Measurements from ENCODE around the gene M1AP. TPM values are rescaled to one million over a fixed set of nuclear protein-coding genes. Genes with fewer than 3 reads are reported as not detected.

M1AP gene
- total and polyA plus RNA-seq, 9 of the 15 experiments (the other 6 are each of a cell fraction or from before 2014, with no cell fraction given): 0.06 to 0.33 (median 0.11) TPM; not detected in 4

DNA sequence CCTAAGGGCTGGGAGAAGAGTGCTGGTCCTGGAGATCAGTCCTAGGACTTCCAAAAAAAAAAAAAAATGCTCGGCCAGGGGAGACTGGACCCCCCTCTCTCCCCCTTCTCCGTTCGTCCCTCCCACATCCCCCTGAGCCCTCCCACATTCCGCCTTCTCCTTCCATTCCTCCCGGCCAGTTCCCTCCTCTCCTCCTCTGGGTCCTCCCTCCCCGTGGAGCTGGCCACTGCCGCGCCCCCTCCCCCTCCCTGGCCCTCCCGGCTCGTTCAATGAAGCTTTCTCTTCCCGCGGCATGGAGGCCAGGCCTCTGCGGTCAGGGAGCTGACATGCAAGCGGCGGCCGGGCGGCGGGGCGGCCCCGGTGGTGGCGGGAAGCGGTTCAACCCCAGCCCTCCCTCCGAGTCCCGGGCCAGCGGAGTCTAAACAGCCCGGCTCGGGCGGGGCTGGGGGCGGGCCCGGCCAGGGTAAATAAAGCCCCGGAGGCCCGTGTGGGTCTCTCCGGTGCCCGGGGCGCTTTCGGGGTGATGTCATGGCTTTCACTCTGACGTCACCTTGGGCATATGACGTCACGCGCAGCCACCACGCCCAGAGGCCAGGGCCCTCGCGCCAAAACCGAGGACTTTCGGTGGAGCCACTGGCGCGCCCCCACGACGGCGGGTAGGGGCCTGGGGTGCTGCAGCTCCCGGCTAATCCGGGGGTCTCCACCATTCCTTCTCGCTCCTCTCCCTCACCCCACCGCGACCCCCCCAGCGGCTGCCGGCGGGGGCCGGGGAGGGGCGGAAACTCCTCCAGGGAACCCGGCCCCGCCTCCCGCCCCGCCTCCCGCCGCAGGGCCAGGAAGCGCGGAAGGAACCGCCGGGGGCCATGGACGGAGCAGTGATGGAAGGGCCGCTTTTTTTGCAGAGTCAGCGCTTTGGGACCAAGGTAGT, 94.0 kb downstream of the M1AP start, which contains the start of the genes DOK1 and LOXL3 (continued):
- no peak for TF ChIP-seq ZNF347 (CRISPR knock-in tag; IDR thresholded peaks at IDR 0.05; ENCODE audit: low read depth)
- TF ChIP-seq KDM5B (IDR thresholded peaks at IDR 0.05; ENCODE audit: insufficient replicate concordance, low read depth, low read length): peak; percentile 21
- TF ChIP-seq, protein P1, sequence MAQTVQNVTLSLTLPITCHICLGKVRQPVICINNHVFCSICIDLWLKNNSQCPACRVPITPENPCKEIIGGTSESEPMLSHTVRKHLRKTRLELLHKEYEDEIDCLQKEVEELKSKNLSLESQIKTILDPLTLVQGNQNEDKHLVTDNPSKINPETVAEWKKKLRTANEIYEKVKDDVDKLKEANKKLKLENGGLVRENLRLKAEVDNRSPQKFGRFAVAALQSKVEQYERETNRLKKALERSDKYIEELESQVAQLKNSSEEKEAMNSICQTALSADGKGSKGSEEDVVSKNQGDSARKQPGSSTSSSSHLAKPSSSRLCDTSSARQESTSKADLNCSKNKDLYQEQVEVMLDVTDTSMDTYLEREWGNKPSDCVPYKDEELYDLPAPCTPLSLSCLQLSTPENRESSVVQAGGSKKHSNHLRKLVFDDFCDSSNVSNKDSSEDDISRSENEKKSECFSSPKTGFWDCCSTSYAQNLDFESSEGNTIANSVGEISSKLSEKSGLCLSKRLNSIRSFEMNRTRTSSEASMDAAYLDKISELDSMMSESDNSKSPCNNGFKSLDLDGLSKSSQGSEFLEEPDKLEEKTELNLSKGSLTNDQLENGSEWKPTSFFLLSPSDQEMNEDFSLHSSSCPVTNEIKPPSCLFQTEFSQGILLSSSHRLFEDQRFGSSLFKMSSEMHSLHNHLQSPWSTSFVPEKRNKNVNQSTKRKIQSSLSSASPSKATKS (CRISPR knock-in tag; IDR thresholded peaks at IDR 0.05): no peak
- no peak for TF ChIP-seq HMGXB4 (CRISPR knock-in tag; IDR thresholded peaks at IDR 0.05)
- TF ChIP-seq TOE1 (IDR thresholded peaks at IDR 0.05; ENCODE audit: borderline replicate concordance): no peak
- no peak for TF ChIP-seq TOE1 (CRISPR knock-in tag; IDR thresholded peaks at IDR 0.05; ENCODE audit: borderline replicate concordance, low read depth)
- TF ChIP-seq NUFIP1 (IDR thresholded peaks at IDR 0.05; ENCODE audit: partially characterized antibody): no peak
- TF ChIP-seq PTTG1 (tag; IDR thresholded peaks at IDR 0.05; ENCODE audit: low read depth): no peak
- TF ChIP-seq ID3 (CRISPR knock-in tag; IDR thresholded peaks at IDR 0.05): no peak
- peak; percentile 66; the same call in 1 of the 2 replicates for TF ChIP-seq ID3 (tag; IDR thresholded peaks at IDR 0.05)
- no peak for TF ChIP-seq CBFA2T3 (IDR thresholded peaks at IDR 0.05)
- TF ChIP-seq KLF1 (tag; IDR thresholded peaks at IDR 0.05): peak; percentile 82
- peak in 1 of 2 experiments; percentile 34; a peak in 2 of 4 replicates for TF ChIP-seq NONO (IDR thresholded peaks at IDR 0.05; ENCODE audit: low read depth in 2 of 2, low read length in 1 of 2)
- TF ChIP-seq JUN (IDR thresholded peaks at IDR 0.05; ENCODE audit: borderline replicate concordance, low read depth, low read length): peak; percentile 75
- 0 out of 2 replicates have a peak, but pooled peaks have one; percentile 13 for TF ChIP-seq JUN (CRISPR knock-in tag; IDR thresholded peaks at IDR 0.05; ENCODE audit: borderline replicate concordance)
- TF ChIP-seq CCAR2 (IDR thresholded peaks at IDR 0.05; ENCODE audit: low read depth, low read length): no peak
- peak; percentile 15; the same call in 1 of the 2 replicates for TF ChIP-seq SOX6 (IDR thresholded peaks at IDR 0.05)
- TF ChIP-seq, protein P2, sequence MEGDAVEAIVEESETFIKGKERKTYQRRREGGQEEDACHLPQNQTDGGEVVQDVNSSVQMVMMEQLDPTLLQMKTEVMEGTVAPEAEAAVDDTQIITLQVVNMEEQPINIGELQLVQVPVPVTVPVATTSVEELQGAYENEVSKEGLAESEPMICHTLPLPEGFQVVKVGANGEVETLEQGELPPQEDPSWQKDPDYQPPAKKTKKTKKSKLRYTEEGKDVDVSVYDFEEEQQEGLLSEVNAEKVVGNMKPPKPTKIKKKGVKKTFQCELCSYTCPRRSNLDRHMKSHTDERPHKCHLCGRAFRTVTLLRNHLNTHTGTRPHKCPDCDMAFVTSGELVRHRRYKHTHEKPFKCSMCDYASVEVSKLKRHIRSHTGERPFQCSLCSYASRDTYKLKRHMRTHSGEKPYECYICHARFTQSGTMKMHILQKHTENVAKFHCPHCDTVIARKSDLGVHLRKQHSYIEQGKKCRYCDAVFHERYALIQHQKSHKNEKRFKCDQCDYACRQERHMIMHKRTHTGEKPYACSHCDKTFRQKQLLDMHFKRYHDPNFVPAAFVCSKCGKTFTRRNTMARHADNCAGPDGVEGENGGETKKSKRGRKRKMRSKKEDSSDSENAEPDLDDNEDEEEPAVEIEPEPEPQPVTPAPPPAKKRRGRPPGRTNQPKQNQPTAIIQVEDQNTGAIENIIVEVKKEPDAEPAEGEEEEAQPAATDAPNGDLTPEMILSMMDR (IDR thresholded peaks at IDR 0.05 in 2 of 3, conservative IDR thresholded peaks at IDR 0.05 in 1 of 3; ENCODE audit: insufficient read depth in 2 of 3, low read depth in 1 of 3, low read length in 3 of 3): peak in 1 of 3 experiments; percentile 8; a peak in 1 of 6 replicates
- no peak for TF ChIP-seq ZNF780A (CRISPR knock-in tag; IDR thresholded peaks at IDR 0.05)
- no peak for TF ChIP-seq ZSCAN29 (IDR thresholded peaks at IDR 0.05)
